ENCODE results near the gene ENGASE.

The ENGASE gene

DNA sequence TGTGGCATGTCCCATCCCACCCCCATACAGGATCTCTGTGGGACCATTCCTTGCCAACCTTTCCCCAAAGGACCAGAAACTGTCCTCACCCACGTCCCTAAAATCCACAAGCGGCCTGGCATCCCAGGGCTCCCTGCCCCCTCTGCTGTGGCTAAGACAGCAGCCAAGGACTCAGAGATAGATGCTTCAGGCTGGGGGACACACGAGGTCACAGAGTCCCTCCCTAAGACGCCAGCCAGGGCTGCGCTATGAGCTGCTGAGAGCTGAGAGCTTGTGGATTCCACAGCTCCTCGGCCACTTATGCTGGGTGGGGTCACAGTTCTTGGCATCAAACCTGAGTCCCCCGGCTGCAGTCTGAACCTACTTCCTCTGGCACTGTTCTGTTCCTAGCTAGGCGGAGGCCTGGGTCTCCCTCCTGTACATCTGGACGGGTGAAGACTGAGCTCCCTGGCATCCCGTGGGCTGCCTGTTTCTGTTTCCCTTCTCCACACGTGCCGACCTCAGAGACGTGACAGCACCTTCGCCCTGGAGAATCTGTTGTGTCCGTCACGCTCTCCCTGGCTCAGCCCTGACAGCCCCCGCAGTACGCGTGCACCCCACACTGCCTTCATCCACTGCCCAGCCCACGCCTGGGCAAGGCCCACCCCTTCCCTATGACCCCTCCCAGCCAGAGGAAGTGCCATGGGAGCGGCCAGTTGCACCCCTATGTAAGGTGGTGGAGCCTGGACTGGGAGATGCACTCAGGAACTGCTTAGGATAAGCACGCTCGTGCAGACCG is 61.2 kb downstream of the ENGASE start:
- no peak for DNase-seq (ENCODE audit: low spot score)

Data from kidney tubule cell (primary cell).